Measurements from ENCODE around the gene PNLDC1. TPM values are rescaled to one million over a fixed set of nuclear protein-coding genes. Genes with fewer than 3 reads are reported as not detected.

Gene PNLDC1
- total RNA-seq, 1 donor from 2014 or later = 0.26 TPM

- FAIRE-seq = no peak
- peaks cover 11% of the 10 kb centered on the region for H3K36me3 ChIP-seq (ENCODE audit: control insufficient read depth, insufficient read depth, low read length)
These were observed 44.8 kb upstream of the PNLDC1 start for GRCh38 chr6:159754959-159755914.

DNA sequence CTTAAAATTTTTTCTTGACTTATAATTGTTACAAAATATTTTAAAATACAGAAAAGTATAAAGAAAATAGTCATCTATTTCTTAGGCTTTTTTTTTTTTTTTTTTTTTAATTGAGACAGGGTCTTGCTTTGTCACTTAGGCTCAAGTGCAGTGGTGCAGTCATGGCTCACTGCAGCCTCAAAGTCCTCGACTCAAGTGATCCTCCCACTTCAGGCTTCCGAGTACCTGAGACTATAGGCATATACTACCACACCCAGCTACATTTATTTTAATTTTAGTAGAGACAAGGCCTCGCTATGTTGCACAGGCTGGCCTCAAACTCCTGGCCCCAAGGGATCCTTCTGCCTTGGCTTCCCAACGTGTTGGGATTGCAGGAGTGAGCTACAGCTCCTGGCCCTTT is 43.6 kb upstream of the PNLDC1 start:
- no peak for DNase-seq (ENCODE audit: low read depth)
- H3K36me3 ChIP-seq (ENCODE audit: control insufficient read depth, insufficient read depth, low read length) = peaks cover 11% of the 10 kb centered on the region
- no peak overlapping the region for H3K4me3 ChIP-seq (ENCODE audit: low read depth, low read length)
- H3K27me3 ChIP-seq (ENCODE audit: control insufficient read depth, insufficient read depth, low read length) = no peaks in the 10 kb centered on the region
- TF ChIP-seq, protein P1, sequence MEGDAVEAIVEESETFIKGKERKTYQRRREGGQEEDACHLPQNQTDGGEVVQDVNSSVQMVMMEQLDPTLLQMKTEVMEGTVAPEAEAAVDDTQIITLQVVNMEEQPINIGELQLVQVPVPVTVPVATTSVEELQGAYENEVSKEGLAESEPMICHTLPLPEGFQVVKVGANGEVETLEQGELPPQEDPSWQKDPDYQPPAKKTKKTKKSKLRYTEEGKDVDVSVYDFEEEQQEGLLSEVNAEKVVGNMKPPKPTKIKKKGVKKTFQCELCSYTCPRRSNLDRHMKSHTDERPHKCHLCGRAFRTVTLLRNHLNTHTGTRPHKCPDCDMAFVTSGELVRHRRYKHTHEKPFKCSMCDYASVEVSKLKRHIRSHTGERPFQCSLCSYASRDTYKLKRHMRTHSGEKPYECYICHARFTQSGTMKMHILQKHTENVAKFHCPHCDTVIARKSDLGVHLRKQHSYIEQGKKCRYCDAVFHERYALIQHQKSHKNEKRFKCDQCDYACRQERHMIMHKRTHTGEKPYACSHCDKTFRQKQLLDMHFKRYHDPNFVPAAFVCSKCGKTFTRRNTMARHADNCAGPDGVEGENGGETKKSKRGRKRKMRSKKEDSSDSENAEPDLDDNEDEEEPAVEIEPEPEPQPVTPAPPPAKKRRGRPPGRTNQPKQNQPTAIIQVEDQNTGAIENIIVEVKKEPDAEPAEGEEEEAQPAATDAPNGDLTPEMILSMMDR (IDR thresholded peaks at IDR 0.05; ENCODE audit: insufficient read depth, low read length, severe bottlenecking) = no peak
- FAIRE-seq = no peak

More at GRCh38 chr6:159754959-159755914, 44.8 kb upstream of the PNLDC1 start:
- no peak for DNase-seq (ENCODE audit: low read depth)
- TF ChIP-seq, protein P1 (IDR thresholded peaks at IDR 0.05; ENCODE audit: insufficient read depth, low read length, severe bottlenecking) = no peak
- Histone ChIP-seq H3K27me3 (ENCODE audit: control insufficient read depth, insufficient read depth, low read length) (no peaks in the 10 kb centered on the region), H3K4me3 (ENCODE audit: low read depth, low read length) (no peak overlapping the region)

- DNase-seq (ENCODE audit: low read depth) (peak; percentile 70), FAIRE-seq (no peak)
- H3K4me3 ChIP-seq (ENCODE audit: low read depth, low read length) = no peak overlapping the region
- H3K27me3 ChIP-seq (ENCODE audit: control insufficient read depth, insufficient read depth, low read length) = no peaks in the 10 kb centered on the region
- TF ChIP-seq, protein P1 (IDR thresholded peaks at IDR 0.05; ENCODE audit: insufficient read depth, low read length, severe bottlenecking) = peak; percentile 25
- H3K36me3 ChIP-seq (ENCODE audit: control insufficient read depth, insufficient read depth, low read length) = peaks cover 8% of the 10 kb centered on the region
These were observed 41.8 kb upstream of the PNLDC1 start for GRCh38 chr6:159758031-159759001.

DNA sequence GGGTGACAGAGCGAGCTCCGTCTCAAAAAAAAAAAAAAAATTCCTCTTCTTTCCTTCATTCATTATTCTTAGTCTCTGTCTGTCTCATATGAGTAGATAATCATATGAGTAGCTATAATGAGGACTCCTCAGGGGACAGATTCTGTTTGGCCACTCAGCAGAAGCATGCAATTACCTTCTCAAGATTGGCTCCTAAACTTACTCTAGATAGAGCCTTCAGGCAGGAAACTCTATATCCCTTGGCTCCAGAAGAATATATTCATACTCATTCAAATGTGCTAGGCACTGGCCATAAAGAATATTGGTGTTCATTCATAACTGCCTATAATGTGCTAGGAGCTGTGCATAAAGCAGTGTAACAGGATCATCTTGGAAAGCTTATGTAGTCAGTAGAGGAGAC is 40.4 kb upstream of the PNLDC1 start:
- DNase-seq (ENCODE audit: low read depth) (no peak), FAIRE-seq (no peak)
- no peaks in the 10 kb centered on the region for H3K27me3 ChIP-seq (ENCODE audit: control insufficient read depth, insufficient read depth, low read length)
- H3K36me3 ChIP-seq (ENCODE audit: control insufficient read depth, insufficient read depth, low read length) = peaks cover 8% of the 10 kb centered on the region
- no peak overlapping the region for H3K4me3 ChIP-seq (ENCODE audit: low read depth, low read length)
- TF ChIP-seq, protein P1 (IDR thresholded peaks at IDR 0.05; ENCODE audit: insufficient read depth, low read length, severe bottlenecking) = no peak

DNA sequence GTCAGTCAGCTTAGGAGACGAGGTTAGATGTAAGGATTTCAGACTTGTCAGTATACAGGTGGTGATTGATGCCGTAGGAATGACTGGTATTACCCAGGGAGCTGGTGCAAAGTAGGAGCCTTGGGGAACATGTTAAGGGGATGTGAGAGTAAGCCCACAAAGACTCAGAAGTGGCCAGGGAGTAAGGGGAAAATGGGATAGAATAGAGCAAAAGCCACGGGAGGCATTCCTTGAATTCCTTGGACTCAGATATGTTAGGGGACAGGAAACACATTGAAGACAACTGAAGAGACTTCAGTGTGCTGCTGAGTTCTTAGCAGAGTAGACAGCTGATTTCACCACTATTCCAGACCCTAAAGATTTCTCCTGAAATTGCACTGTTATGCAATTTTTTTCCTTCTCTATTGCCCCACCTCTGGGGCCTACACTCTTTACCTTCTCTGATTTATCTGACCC is 39.4 kb upstream of the PNLDC1 start:
- Histone ChIP-seq H3K4me3 (ENCODE audit: low read depth, low read length) (no peak overlapping the region), H3K36me3 (ENCODE audit: control insufficient read depth, insufficient read depth, low read length) (peaks cover 5% of the 10 kb centered on the region), H3K27me3 (ENCODE audit: control insufficient read depth, insufficient read depth, low read length) (no peaks in the 10 kb centered on the region)
- FAIRE-seq (no peak), DNase-seq (ENCODE audit: low read depth) (peak; percentile 62)
- TF ChIP-seq, protein P1 (IDR thresholded peaks at IDR 0.05; ENCODE audit: insufficient read depth, low read length, severe bottlenecking) = no peak
